ENCODE results near the gene RFX8.

- TF ChIP-seq EEA1 (CRISPR knock-in tag; IDR thresholded peaks at IDR 0.05; ENCODE audit: borderline replicate concordance) (no peak), SMAD9 (CRISPR knock-in tag; IDR thresholded peaks at IDR 0.05) (no peak), KLF6 (CRISPR knock-in tag; IDR thresholded peaks at IDR 0.05) (no peak), ZNF253 (CRISPR knock-in tag; IDR thresholded peaks at IDR 0.05; ENCODE audit: borderline replicate concordance) (no peak), TAF1 (CRISPR knock-in tag; IDR thresholded peaks at IDR 0.05) (no peak), ATF1 (CRISPR knock-in tag; IDR thresholded peaks at IDR 0.05) (no peak), CTCF (CRISPR knock-in tag; IDR thresholded peaks at IDR 0.05) (no peak), POLR2A (IDR thresholded peaks at IDR 0.05; ENCODE audit: insufficient read depth in 1 of 2, low read depth in 2 of 2, low read length in 2 of 2) (no peak), MTERF4 (CRISPR knock-in tag; IDR thresholded peaks at IDR 0.05) (no peak), KLF16 (CRISPR knock-in tag; IDR thresholded peaks at IDR 0.05) (no peak), SUZ12 (IDR thresholded peaks at IDR 0.05; ENCODE audit: low read depth, low read length) (no peak), CBFB (CRISPR knock-in tag; IDR thresholded peaks at IDR 0.05) (no peak)
Measured at GRCh38 chr2:101418460-101419095, 56.3 kb downstream of the RFX8 start.
